SK-N-SH treated with all-trans-retinoic acid at 6 μM for 48 hours (cell line): ENCODE measurements around the gene AMN.

ENCODE experiments used
- ATAC-seq: fragments of 200-7000 bp; cut with Tn5 transposase; 3 replicates; pipeline ENCODE4 v1.9.1; 2020; ENCODE audit warnings: mild to moderate bottlenecking, moderate library complexity
- ARNTL ChIP-seq: fragments of 450-650 bp; formaldehyde crosslinking; IDR thresholded peaks from 2 replicates; pipeline ENCODE4 v1.5.0; 2020; ENCODE audit warnings: low read depth, mild to moderate bottlenecking, moderate library complexity, borderline replicate concordance
- BACH2 ChIP-seq: fragments of 250-450 bp; sonication (Bioruptor Pico); IDR thresholded peaks from 2 replicates; pipeline ENCODE4 v1.9.0; 2021; ENCODE audit warnings: mild to moderate bottlenecking, borderline replicate concordance
- CREB5 ChIP-seq: fragments of 250-450 bp; sonication (Bioruptor Pico); IDR thresholded peaks from 2 replicates; pipeline ENCODE4 v1.5.1; 2020; ENCODE audit warnings: low read depth, mild to moderate bottlenecking, moderate library complexity
- CSDC2 ChIP-seq: fragments of 250-450 bp; sonication (Bioruptor Pico); IDR thresholded peaks from 2 replicates; pipeline ENCODE4 v1.5.0; 2020; ENCODE audit warnings: mild to moderate bottlenecking, moderate library complexity
- CSRNP3 ChIP-seq: fragments of 250-450 bp; sonication (Bioruptor Pico); IDR thresholded peaks from 2 replicates; pipeline ENCODE4 v1.5.1; 2021; ENCODE audit warnings: mild to moderate bottlenecking, moderate library complexity
- ESRRG ChIP-seq: fragments of 250-450 bp; sonication (Bioruptor Pico); IDR thresholded peaks from 2 replicates; pipeline ENCODE4 v1.6.1; 2021; ENCODE audit warnings: mild to moderate bottlenecking
- GLIS3 ChIP-seq: fragments of 250-450 bp; sonication (Bioruptor Pico); IDR thresholded peaks from 2 replicates; pipeline ENCODE4 v1.5.0; 2020; ENCODE audit warnings: mild to moderate bottlenecking, moderate library complexity
- ISL1 ChIP-seq: fragments of 250-450 bp; sonication (Bioruptor Pico); IDR thresholded peaks from 2 replicates; pipeline ENCODE4 v2.1.2; 2022; ENCODE audit warnings: mild to moderate bottlenecking, moderate library complexity
- OSR1 ChIP-seq: fragments of 250-450 bp; sonication (Bioruptor Pico); IDR thresholded peaks from 2 replicates; pipeline ENCODE4 v1.8.0; 2022; ENCODE audit warnings: moderate library complexity, mild to moderate bottlenecking, inconsistent platforms
- PATZ1 ChIP-seq: fragments of 250-450 bp; sonication (Bioruptor Pico); IDR thresholded peaks from 2 replicates; pipeline ENCODE4 v1.8.0; 2020; ENCODE audit warnings: mild to moderate bottlenecking, moderate library complexity, borderline replicate concordance
- PPARA ChIP-seq: fragments of 250-450 bp; sonication (Bioruptor Pico); IDR thresholded peaks from 2 replicates; pipeline ENCODE4 v1.5.0; 2020; ENCODE audit warnings: mild to moderate bottlenecking, borderline replicate concordance
- RARB ChIP-seq: fragments of 250-450 bp; sonication (Bioruptor Pico); IDR thresholded peaks from 2 replicates; pipeline ENCODE4 v1.8.0; 2021; ENCODE audit warnings: mild to moderate bottlenecking, moderate library complexity
- SNAI2 ChIP-seq: fragments of 250-450 bp; sonication (Bioruptor Pico); IDR thresholded peaks from 2 replicates; pipeline ENCODE4 v1.5.0; 2020; ENCODE audit warnings: mild to moderate bottlenecking, moderate library complexity
- TCF4 ChIP-seq: fragments of 250-450 bp; sonication (Bioruptor Pico); IDR thresholded peaks from 2 replicates; pipeline ENCODE4 v1.8.0; 2021; ENCODE audit warnings: mild to moderate bottlenecking, moderate library complexity, borderline replicate concordance
- TOX ChIP-seq: fragments of 250-450 bp; sonication (Bioruptor Pico); IDR thresholded peaks from 2 replicates; pipeline ENCODE4 v1.8.0; 2021; ENCODE audit warnings: mild to moderate bottlenecking, moderate library complexity, borderline replicate concordance
- TSHZ2 ChIP-seq: fragments of 250-450 bp; sonication (Bioruptor Pico); IDR thresholded peaks from 2 replicates; pipeline ENCODE4 v1.5.0; 2020; ENCODE audit warnings: mild to moderate bottlenecking, moderate library complexity
- ZC3H10 ChIP-seq: fragments of 250-450 bp; sonication (Bioruptor Pico); IDR thresholded peaks from 2 replicates; pipeline ENCODE4 v1.5.1; 2021; ENCODE audit warnings: mild to moderate bottlenecking, moderate library complexity
- ZFP3 ChIP-seq: fragments of 250-450 bp; sonication (Bioruptor Pico); IDR thresholded peaks from 2 replicates; pipeline ENCODE4 v1.5.0; 2020; ENCODE audit warnings: mild to moderate bottlenecking, moderate library complexity
- ZFP30 ChIP-seq: fragments of 450-650 bp; formaldehyde crosslinking; IDR thresholded peaks from 2 replicates; pipeline ENCODE4 v1.5.0; 2022; ENCODE audit warnings: mild to moderate bottlenecking, moderate library complexity
- ZNF565 ChIP-seq: fragments of 450-650 bp; formaldehyde crosslinking; conservative IDR thresholded peaks from 2 replicates; pipeline ENCODE4 v1.5.0; 2020; ENCODE audit warnings: low read depth, mild to moderate bottlenecking, moderate library complexity
- ZNF70 ChIP-seq: fragments of 450-650 bp; formaldehyde crosslinking; IDR thresholded peaks from 2 replicates; pipeline ENCODE4 v1.5.0; 2020; ENCODE audit warnings: mild to moderate bottlenecking, moderate library complexity
- ZNF8 ChIP-seq: fragments of 450-650 bp; formaldehyde crosslinking; IDR thresholded peaks from 2 replicates; pipeline ENCODE4 v1.5.0; 2020; ENCODE audit warnings: mild to moderate bottlenecking, moderate library complexity

The AMN gene

GRCh38 chr14:102914474-102915291, 7.8 kb upstream of the AMN start:
- ATAC-seq: no peak
- no peak for TF ChIP-seq PATZ1
- TF ChIP-seq CREB5 (CRISPR knock-in tag): no peak
- no peak for TF ChIP-seq ZNF565
- TF ChIP-seq TSHZ2 (CRISPR knock-in tag): no peak
- TF ChIP-seq ISL1 (CRISPR knock-in tag): no peak
- TF ChIP-seq OSR1 (CRISPR knock-in tag): no peak
- TF ChIP-seq ZC3H10 (CRISPR knock-in tag): no peak
- no peak for TF ChIP-seq BACH2 (CRISPR knock-in tag)
- TF ChIP-seq PPARA (CRISPR knock-in tag): no peak
- no peak for TF ChIP-seq CSDC2 (CRISPR knock-in tag)
- TF ChIP-seq TOX: no peak
- TF ChIP-seq GLIS3: no peak
- no peak for TF ChIP-seq RARB (CRISPR knock-in tag)
- TF ChIP-seq SNAI2 (CRISPR knock-in tag): no peak
- no peak for TF ChIP-seq ARNTL (CRISPR knock-in tag)
- TF ChIP-seq ZNF70 (CRISPR knock-in tag): no peak

- no peak for TF ChIP-seq ZNF8 (CRISPR knock-in tag)
- TF ChIP-seq ZNF565: no peak
- TF ChIP-seq SNAI2 (CRISPR knock-in tag): no peak
- no peak for TF ChIP-seq BACH2 (CRISPR knock-in tag)
- ATAC-seq: no peak
Measured at GRCh38 chr14:102915292-102916110, 7.0 kb upstream of the AMN start.

GRCh38 chr14:102916347-102917055, 6.0 kb upstream of the AMN start:
- TF ChIP-seq CREB5 (CRISPR knock-in tag) (no peak), ARNTL (CRISPR knock-in tag) (no peak)
- ATAC-seq: no peak; the same call in 2 of the 3 replicates

- ATAC-seq: no peak; the same call in 2 of the 3 replicates
- no peak for TF ChIP-seq ZC3H10 (CRISPR knock-in tag)
- no peak for TF ChIP-seq ZFP30 (CRISPR knock-in tag)
- no peak for TF ChIP-seq RARB (CRISPR knock-in tag)
- TF ChIP-seq SNAI2 (CRISPR knock-in tag): no peak
- TF ChIP-seq TCF4 (CRISPR knock-in tag): no peak
- TF ChIP-seq PPARA (CRISPR knock-in tag): no peak
- no peak for TF ChIP-seq ARNTL (CRISPR knock-in tag)
- TF ChIP-seq ZFP3 (CRISPR knock-in tag): no peak
- TF ChIP-seq GLIS3: no peak
- TF ChIP-seq CSRNP3: no peak
- TF ChIP-seq ESRRG (CRISPR knock-in tag): no peak
- no peak for TF ChIP-seq BACH2 (CRISPR knock-in tag)
- TF ChIP-seq OSR1 (CRISPR knock-in tag): no peak
- TF ChIP-seq TOX: no peak
- TF ChIP-seq ZNF70 (CRISPR knock-in tag): no peak
- no peak for TF ChIP-seq ZNF565
- no peak for TF ChIP-seq ZNF8 (CRISPR knock-in tag)
- no peak for TF ChIP-seq PATZ1
Measured at GRCh38 chr14:102917056-102917385, 5.4 kb upstream of the AMN start.
